ENCODE results near the gene STARD7. TPM values are rescaled to one million over a fixed set of nuclear protein-coding genes. Genes with fewer than 3 reads are reported as not detected.

Gene STARD7
- total and polyA plus RNA-seq, 10 of the 15 experiments (the other 5 are each of a cell fraction or from before 2014, with no cell fraction given), result 85.4 to 237 (median 153) TPM

DNA sequence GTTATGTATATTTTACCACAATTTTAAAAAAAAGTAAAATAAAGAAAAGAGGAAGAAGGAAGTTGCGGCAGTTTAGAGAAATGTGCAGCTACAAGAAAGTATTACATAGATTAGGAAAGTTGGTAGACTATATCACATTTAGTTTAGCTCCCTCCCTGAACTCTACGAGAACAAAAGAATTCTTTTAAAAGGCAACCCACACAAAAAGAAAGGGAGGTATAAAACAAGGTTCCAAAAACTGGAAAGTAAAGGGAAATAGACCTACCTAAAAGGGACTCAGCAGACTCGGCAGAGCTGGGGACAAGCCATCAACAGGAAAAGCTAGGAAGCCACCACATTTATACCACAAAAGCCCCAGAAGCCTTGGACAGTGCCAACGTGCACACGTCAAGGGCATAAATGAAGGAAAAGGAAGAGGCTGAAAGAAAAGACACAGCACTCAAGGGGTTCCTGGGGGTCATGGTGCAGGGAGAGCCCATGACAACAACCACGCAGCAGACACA, 48.0 kb upstream of the STARD7 start:
- ATAC-seq (no peak), FAIRE-seq (peak; percentile 44), DNase-seq (ENCODE audit: low read depth, low spot score) (no peak)
- SMC1A ChIA-PET (ENCODE audit: uncharacterized antibody, unreplicated experiment), result interaction anchor here (1.0 to 2.0 kb wide), 7 partner anchors 8 to 150 kb away, joined by 3 to 18 read pairs (median 4); no protein-coding TSS in a partner anchor
- Histone ChIP-seq H3K79me2 (ENCODE audit: control insufficient read depth, insufficient read depth, low read length) (peaks cover 23% of the 10 kb centered on the region), H4K20me1 (ENCODE audit: control insufficient read depth, insufficient read depth) (no peaks in the 10 kb centered on the region), H3K27ac (ENCODE audit: control insufficient read depth, insufficient read depth) (peak overlapping the region; percentile 71), H3K4me3 (peak overlapping the region; percentile 35; the same call in 1 of the 2 replicates), H3K4me1 (ENCODE audit: control insufficient read depth, insufficient read depth, low read length) (peaks cover 25% of the 10 kb centered on the region), H3K36me3 (ENCODE audit: control insufficient read depth in 2 of 2, insufficient read depth in 2 of 2, low read length in 1 of 2) (peaks cover 29 to 39% of the 10 kb centered on the region in 2 experiments), H3K9ac (ENCODE audit: control insufficient read depth, insufficient read depth, low read length) (peak overlapping the region; percentile 29; the same call in 1 of the 2 replicates), H3K9me3 (replicated peaks; ENCODE audit: control insufficient read depth, insufficient read depth, low read length) (no peaks in the 10 kb centered on the region), H3K27me3 (replicated peaks in 1 of 2; ENCODE audit: control insufficient read depth in 2 of 2, insufficient read depth in 2 of 2, low read length in 1 of 2) (no peaks in the 10 kb centered on the region), H3K4me2 (ENCODE audit: control insufficient read depth, insufficient read depth) (peak overlapping the region; percentile 30; the same call in 1 of the 2 replicates), H2AFZ (ENCODE audit: control insufficient read depth, low read depth, low read length) (no peak overlapping the region; the same call in 1 of the 2 replicates)
- TF ChIP-seq PAX5 (IDR thresholded peaks at IDR 0.05; ENCODE audit: borderline replicate concordance, low read depth, low read length) (no peak), PAX8 (IDR thresholded peaks at IDR 0.05) (no peak), BRCA1 (IDR thresholded peaks at IDR 0.05; ENCODE audit: low read depth, low read length) (no peak), WRNIP1 (IDR thresholded peaks at IDR 0.05; ENCODE audit: borderline replicate concordance, low read depth, low read length) (no peak), SMAD1 (IDR thresholded peaks at IDR 0.05; ENCODE audit: low read depth, partially characterized antibody) (no peak), ESRRA (IDR thresholded peaks at IDR 0.05; ENCODE audit: low read length) (no peak), SMC3 (IDR thresholded peaks at IDR 0.05; ENCODE audit: borderline replicate concordance, low read length) (no peak), POLR2AphosphoS5 (IDR thresholded peaks at IDR 0.05; ENCODE audit: low read length) (no peak), STAT3 (IDR thresholded peaks at IDR 0.05; ENCODE audit: low read depth, low read length) (no peak), ZZZ3 (IDR thresholded peaks at IDR 0.05; ENCODE audit: control insufficient read depth, insufficient read length, low read depth) (no peak), NFYB (IDR thresholded peaks at IDR 0.05; ENCODE audit: insufficient read depth, low read depth, low read length) (no peak), MTA2 (IDR thresholded peaks at IDR 0.05; ENCODE audit: low read depth) (no peak), SRF (IDR thresholded peaks at IDR 0.05; ENCODE audit: low read depth in 2 of 2, low read length in 2 of 2) (no peak), SMARCA5 (IDR thresholded peaks at IDR 0.05) (no peak), ATF7 (IDR thresholded peaks at IDR 0.05; ENCODE audit: low read depth) (no peak), SPI1 (IDR thresholded peaks at IDR 0.05; ENCODE audit: borderline replicate concordance, insufficient read depth, low read depth, low read length) (no peak), BMI1 (IDR thresholded peaks at IDR 0.05; ENCODE audit: borderline replicate concordance) (no peak), GABPA (IDR thresholded peaks at IDR 0.05; ENCODE audit: low read depth) (no peak)
- TF ChIP-seq, protein P1, sequence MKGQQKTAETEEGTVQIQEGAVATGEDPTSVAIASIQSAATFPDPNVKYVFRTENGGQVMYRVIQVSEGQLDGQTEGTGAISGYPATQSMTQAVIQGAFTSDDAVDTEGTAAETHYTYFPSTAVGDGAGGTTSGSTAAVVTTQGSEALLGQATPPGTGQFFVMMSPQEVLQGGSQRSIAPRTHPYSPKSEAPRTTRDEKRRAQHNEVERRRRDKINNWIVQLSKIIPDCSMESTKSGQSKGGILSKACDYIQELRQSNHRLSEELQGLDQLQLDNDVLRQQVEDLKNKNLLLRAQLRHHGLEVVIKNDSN (IDR thresholded peaks at IDR 0.05; ENCODE audit: borderline replicate concordance, extremely low read length, insufficient read depth, low read depth, low read length), result no peak
- TF ChIP-seq, protein P2, sequence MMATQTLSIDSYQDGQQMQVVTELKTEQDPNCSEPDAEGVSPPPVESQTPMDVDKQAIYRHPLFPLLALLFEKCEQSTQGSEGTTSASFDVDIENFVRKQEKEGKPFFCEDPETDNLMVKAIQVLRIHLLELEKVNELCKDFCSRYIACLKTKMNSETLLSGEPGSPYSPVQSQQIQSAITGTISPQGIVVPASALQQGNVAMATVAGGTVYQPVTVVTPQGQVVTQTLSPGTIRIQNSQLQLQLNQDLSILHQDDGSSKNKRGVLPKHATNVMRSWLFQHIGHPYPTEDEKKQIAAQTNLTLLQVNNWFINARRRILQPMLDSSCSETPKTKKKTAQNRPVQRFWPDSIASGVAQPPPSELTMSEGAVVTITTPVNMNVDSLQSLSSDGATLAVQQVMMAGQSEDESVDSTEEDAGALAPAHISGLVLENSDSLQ (IDR thresholded peaks at IDR 0.05), result no peak
- intact Hi-C loops (cut with micrococcal nuclease; ENCODE audit: unreplicated experiment) (no loop called here), in situ Hi-C loops (cut with MboI) (loop anchor here (25.0 kb wide), 1 partner anchor 244 kb away; no protein-coding TSS in a partner anchor)
- RAD21 ChIA-PET (ENCODE audit: unreplicated experiment), result interaction anchor here (1.0 to 1.1 kb wide), 3 partner anchors 15 to 22 kb away, joined by 3 read pairs; no protein-coding TSS in a partner anchor
- POLR2A ChIA-PET, result interaction anchor here (0.6 to 1.5 kb wide), 10 partner anchors 9 to 78 kb away, joined by 3 to 8 read pairs (median 3); partner anchors contain the start of gene STARD7
- no TSS peak for BruUV-seq (replicated peaks)
- CTCF ChIA-PET, result interaction anchor here (0.7 to 1.4 kb wide), 7 partner anchors 8 to 376 kb away, joined by 3 to 7 read pairs (median 4); partner anchors contain the start of gene ASTL
- 68% methylated on average over 6 of the region's 6 CpGs for WGBS (ENCODE audit: insufficient coverage, insufficient replicate concordance, low lambda C conversion rate, missing lambda C conversion rate)

Data from GM12878 (cell line).